GM10266 (cell line): ENCODE results near the gene MYO1B.
A peak's percentile ranks its signal among the peaks of the same experiment; 100 is the strongest.

Source experiments
- DNase-seq: peaks from one replicate; pipeline ENCODE4 v3.0.0; 2012; ENCODE audit errors: extremely low spot score
- TF ChIP-seq, protein P1 (sequence below): IDR thresholded peaks from 2 replicates; pipeline ENCODE4 v1.5.1; 2012; ENCODE audit warnings: mild to moderate bottlenecking, low read depth; ENCODE audit not compliant: control insufficient read depth, insufficient read depth; ENCODE audit errors: missing control alignments

The MYO1B gene

DNA sequence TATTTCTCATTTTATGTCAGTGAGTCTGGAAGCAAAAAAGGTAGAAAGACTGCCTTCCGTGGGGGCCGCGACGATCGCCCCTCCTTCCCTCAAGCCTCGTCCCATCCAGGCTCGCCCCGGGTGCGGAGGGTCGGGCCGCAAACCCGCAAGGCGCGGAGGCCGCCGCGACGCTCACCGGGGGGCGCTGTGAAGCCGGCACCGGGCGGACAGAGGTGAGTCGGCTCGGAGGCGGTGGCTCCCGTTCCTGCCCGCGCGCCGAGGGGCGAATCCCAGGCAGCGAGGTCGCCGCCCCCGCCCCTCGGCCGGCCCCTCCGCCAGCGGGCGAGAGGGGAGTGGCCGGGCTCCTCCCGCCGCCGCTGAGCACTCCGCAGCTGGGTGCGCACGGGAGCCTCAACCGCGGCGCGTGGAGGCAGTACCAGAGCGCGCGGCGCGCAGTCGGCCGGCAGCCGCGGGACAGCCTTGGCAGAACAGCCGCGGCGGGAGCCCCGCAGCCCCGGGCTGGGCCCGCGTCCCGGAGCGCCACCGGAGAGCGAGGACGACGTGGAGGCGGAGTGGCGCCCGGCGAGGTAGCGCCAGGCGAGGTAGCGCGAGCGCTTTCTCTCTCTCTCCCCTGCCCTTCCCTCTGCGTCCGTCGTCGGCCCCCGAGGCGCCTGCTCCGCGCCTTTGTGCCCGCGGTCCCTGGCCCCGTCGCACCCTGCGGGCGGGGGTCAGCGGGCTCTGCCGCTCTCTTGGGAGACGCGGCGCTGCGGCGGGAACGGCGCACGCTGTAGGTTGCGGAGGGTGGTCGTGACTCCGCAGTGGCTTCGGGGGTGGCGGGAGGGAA is at the start of gene MYO1B:
Gene MYO1B (plus strand): TSS at position 359 of the 823 bp plus-strand sequence. CDS start 31,492 bp downstream, outside the sequence.
- TF ChIP-seq, protein P1, sequence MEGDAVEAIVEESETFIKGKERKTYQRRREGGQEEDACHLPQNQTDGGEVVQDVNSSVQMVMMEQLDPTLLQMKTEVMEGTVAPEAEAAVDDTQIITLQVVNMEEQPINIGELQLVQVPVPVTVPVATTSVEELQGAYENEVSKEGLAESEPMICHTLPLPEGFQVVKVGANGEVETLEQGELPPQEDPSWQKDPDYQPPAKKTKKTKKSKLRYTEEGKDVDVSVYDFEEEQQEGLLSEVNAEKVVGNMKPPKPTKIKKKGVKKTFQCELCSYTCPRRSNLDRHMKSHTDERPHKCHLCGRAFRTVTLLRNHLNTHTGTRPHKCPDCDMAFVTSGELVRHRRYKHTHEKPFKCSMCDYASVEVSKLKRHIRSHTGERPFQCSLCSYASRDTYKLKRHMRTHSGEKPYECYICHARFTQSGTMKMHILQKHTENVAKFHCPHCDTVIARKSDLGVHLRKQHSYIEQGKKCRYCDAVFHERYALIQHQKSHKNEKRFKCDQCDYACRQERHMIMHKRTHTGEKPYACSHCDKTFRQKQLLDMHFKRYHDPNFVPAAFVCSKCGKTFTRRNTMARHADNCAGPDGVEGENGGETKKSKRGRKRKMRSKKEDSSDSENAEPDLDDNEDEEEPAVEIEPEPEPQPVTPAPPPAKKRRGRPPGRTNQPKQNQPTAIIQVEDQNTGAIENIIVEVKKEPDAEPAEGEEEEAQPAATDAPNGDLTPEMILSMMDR: peak; percentile 31
- DNase-seq: peak; percentile 50

DNA sequence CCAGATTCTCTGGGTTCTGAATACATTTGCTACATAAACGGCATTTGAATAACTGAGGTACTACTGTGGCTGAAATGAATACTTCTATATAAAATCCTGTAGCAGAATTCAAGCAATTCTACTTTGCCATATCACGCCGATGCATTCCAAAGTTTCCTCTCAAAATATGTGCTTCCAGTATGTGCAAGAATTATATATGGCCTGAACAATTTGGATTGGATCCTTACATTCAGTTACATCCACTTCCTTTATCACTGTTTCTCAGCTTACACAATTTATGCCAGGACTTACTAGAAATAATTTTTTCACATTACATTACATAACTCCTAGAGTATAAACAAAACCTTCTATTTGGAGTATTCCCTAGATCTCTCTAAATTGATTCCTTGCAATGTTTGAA is 48.1 kb upstream of the MYO1B start:
- TF ChIP-seq, protein P1: no peak
- DNase-seq: no peak

DNA sequence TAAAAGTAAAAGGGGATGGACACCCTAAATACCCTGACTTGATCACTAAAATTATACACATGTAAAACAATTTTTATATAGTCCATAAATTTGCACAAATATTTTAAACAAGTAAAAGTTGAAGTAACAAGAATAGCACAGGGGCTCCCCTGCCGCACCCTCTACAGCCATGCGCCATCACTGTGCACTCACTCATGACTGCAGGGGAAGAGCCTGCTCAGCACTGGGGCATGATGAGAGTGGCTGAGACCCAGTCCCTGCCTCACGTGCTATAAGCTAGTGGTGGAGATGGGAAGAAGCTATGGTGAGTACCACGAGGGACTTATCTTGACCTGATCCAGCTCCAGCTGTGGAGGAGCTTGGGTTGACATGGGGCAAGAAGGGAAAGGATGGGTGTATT is 46.9 kb upstream of the MYO1B start:
- DNase-seq: no peak
- TF ChIP-seq, protein P1: no peak

DNA sequence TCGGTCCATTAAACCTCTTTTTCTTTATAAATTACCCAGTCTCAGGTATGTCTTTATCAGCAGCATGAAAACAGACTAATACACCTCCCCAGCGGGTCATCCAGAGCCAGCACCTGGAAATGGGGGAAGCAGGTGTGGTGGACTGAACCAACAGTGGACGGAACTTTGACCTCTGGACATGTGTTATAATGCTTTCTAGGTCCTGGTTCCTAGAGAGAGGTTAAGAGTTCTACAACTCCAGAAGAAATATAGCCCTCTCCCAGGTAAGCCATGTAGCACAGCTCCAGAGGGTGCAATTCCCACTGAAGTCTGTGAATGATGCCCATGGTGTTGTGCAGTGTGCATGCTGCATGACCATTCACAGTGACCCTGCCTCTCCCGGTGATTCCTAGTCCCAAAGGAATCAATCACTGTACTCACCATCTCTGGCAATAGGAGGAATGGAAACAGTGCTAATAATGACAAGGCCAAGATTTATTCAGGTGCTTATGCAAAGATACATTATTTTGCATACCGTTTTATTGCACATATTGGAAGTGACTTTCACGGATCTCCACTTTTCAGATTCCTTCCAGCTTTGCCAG is 45.2 kb upstream of the MYO1B start:
- DNase-seq: no peak

DNA sequence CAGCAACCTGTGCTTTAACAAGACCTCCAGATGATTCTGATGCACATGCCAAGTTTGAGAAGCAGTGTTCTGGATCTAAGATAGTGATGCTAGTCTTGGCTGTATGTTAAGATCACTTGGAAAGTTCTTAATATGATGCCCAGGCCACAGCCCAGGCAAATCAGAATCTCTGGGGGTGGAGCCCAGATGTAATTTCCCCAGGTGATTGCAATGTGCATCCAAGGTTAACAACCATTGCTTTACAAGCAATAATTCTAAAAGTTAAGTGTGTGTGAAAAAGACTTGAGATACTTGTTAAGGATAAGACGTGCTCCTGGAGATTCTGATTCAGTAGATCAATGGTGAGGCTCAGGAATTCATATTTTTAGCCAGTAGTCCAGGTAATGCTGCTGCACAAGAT is 44.3 kb upstream of the MYO1B start:
- DNase-seq: no peak
- TF ChIP-seq, protein P1: no peak

More for the DNA sequence above, 45.2 kb upstream of the MYO1B start:
- TF ChIP-seq, protein P1: no peak

DNA sequence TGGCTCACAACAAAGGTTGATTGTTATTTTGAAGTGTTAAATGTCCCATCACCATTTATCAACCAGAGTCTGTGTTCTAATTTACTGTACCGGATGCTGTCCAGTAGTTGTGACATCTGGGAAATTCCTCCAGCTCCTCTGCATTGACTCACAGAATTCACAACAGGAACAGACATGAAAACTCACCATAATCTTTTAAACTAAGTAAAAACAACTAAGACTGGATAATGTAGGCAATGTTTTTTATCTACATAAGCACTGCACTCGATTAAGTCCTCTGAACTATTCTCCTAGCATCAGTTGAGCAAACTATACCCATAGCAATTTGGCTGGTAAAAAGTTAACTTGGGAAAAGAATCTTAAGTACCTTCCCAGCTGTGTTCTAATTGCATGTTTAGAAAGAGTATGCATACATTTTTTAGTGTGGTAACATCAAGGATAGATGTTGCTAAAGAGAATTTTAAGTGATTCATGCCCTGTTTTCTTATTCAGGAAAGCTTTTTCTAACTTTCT is 42.9 kb upstream of the MYO1B start:
- DNase-seq: no peak
- TF ChIP-seq, protein P1: no peak
